K562 (cell line): ENCODE measurements around the gene FTO. TPM values are rescaled to one million over a fixed set of nuclear protein-coding genes. Genes with fewer than 3 reads are reported as not detected.

ENCODE experiments used
- ATF4 ChIP-seq: fragments of 450-650 bp; formaldehyde crosslinking; IDR thresholded peaks from 2 replicates; pipeline ENCODE4 v1.4.0; 2022; ENCODE audit warnings: mild to moderate bottlenecking, moderate library complexity
- BRF2 ChIP-seq: IDR thresholded peaks from 3 replicates; pipeline ENCODE4 v1.6.1; 2011; ENCODE audit warnings: borderline replicate concordance, mild to moderate bottlenecking; ENCODE audit not compliant: insufficient read length, insufficient read depth
- CEBPG ChIP-seq, 3 experiments: fragments of 200-800 bp in 1 of 3; sonication (Bioruptor generic) in 1 of 3; sonication (generic) in 1 of 3; formaldehyde crosslinking in 1 of 3; IDR thresholded peaks in 2 of 3; conservative IDR thresholded peaks in 1 of 3; 2 replicates each; pipeline versions ENCODE4 v1.6.1 to v1.8.0; 2016 to 2022; ENCODE audit warnings: missing compliant biosample characterization in 2 of 3, missing genetic modification characterization in 2 of 3, mild to moderate bottlenecking in 1 of 3, missing genetic modification reagents in 1 of 3
- CTCF ChIP-seq, 3 experiments: IDR thresholded peaks in 2 of 3; conservative IDR thresholded peaks in 1 of 3; 2 replicates each; pipeline ENCODE4 v1.5.1; 2011 to 2012; ENCODE audit warnings: low read length in 3 of 3, mild to moderate bottlenecking in 3 of 3, control low read depth in 2 of 3, improper control_type of control experiment in 1 of 3, inconsistent platforms in 1 of 3, low read depth in 1 of 3, mixed read lengths in 1 of 3, moderate library complexity in 1 of 3; ENCODE audit not compliant: insufficient read depth in 2 of 3
- EHMT2 ChIP-seq: fragments of 450-650 bp; IDR thresholded peaks from 2 replicates; pipeline ENCODE4 v1.6.1; 2018; ENCODE audit warnings: antibody characterized with exemption
- ERF ChIP-seq: fragments of 450-650 bp; formaldehyde crosslinking; IDR thresholded peaks from 2 replicates; pipeline ENCODE4 v1.4.0; 2020; ENCODE audit warnings: mild to moderate bottlenecking, mixed read lengths
- HLTF ChIP-seq: fragments of 450-650 bp; IDR thresholded peaks from 2 replicates; pipeline ENCODE4 v1.6.1; 2016
- LCOR ChIP-seq: sonication (generic); formaldehyde crosslinking; IDR thresholded peaks from 2 replicates; pipeline ENCODE4 v1.8.0; 2022; ENCODE audit warnings: mild to moderate bottlenecking, missing genetic modification reagents
- MTA1 ChIP-seq: fragments of 450-650 bp; IDR thresholded peaks from 2 replicates; pipeline ENCODE4 v1.6.1; 2017; ENCODE audit warnings: borderline replicate concordance
- PHF20 ChIP-seq: fragments of 450-650 bp; IDR thresholded peaks from 2 replicates; pipeline ENCODE4 v1.6.1; 2018; ENCODE audit not compliant: partially characterized antibody
- PHF21A ChIP-seq: fragments of 450-650 bp; IDR thresholded peaks from 2 replicates; pipeline ENCODE4 v1.6.1; 2017; ENCODE audit warnings: low read depth, borderline replicate concordance
- TEAD2 ChIP-seq: fragments of 450-650 bp; IDR thresholded peaks from 2 replicates; pipeline ENCODE4 v1.6.1; 2016; ENCODE audit warnings: missing genetic modification characterization, control low read depth, missing compliant biosample characterization
- TRIM25 ChIP-seq: fragments of 450-650 bp; IDR thresholded peaks from 2 replicates; pipeline ENCODE4 v1.7.0; 2016; ENCODE audit warnings: borderline replicate concordance
- XRCC5 ChIP-seq: fragments of 200-400 bp; formaldehyde crosslinking; IDR thresholded peaks from 2 replicates; pipeline ENCODE4 v1.6.1; 2017; ENCODE audit warnings: low read depth, mild to moderate bottlenecking, low read length
- ZNF212 ChIP-seq: fragments of 450-650 bp; formaldehyde crosslinking; IDR thresholded peaks from 2 replicates; pipeline ENCODE4 v1.4.0; 2020; ENCODE audit warnings: mild to moderate bottlenecking
- ZNF263 ChIP-seq: sonication (generic); formaldehyde crosslinking; IDR thresholded peaks from 2 replicates; pipeline ENCODE4 v1.8.0; 2022; ENCODE audit warnings: mild to moderate bottlenecking, missing genetic modification reagents, borderline replicate concordance
- ZNF3 ChIP-seq: fragments of 250-450 bp; sonication (Bioruptor Pico); IDR thresholded peaks from 2 replicates; pipeline ENCODE4 v1.5.0; 2021; ENCODE audit warnings: mild to moderate bottlenecking, moderate library complexity
- ZNF561 ChIP-seq: fragments of 450-650 bp; formaldehyde crosslinking; conservative IDR thresholded peaks from 2 replicates; pipeline ENCODE4 v1.4.0; 2020; ENCODE audit warnings: mild to moderate bottlenecking, moderate library complexity
- ZSCAN32 ChIP-seq: fragments of 450-650 bp; formaldehyde crosslinking; IDR thresholded peaks from 2 replicates; pipeline ENCODE4 v1.4.0; 2020; ENCODE audit warnings: mild to moderate bottlenecking, moderate library complexity
- polyA plus RNA-seq, 8 experiments: library from polyadenylated mRNA; depleted of rRNA in 4 of 8; stranded (reverse) in 5 of 8; unstranded in 3 of 8; fragments of >200 nt; fragmentation: Nextera tagmentation in 2 of 8; fragmentation: Illumina TruSeq in 1 of 8; extraction: Ambion mirVana in 2 of 8; extraction: Trizol in 1 of 8; gene quantifications; 2 replicates each; pipeline versions ENCODE4 v1.2.1 to v1.2.3, GENCODE V29; 2011 to 2014; ENCODE audit warnings: inconsistent platforms in 1 of 8, missing spikeins in 1 of 8
- total RNA-seq, 7 experiments: library from RNA; depleted of rRNA in 6 of 7; stranded (reverse); fragments of >200 nt in 6 of 7; fragmentation: Illumina TruSeq in 2 of 7; extraction: Trizol in 2 of 7; gene quantifications; 2 replicates each; pipeline versions ENCODE4 v1.2.1 to v1.2.3, GENCODE V29; 2011 to 2021; ENCODE audit warnings: low replicate concordance in 1 of 7
- TF ChIP-seq, protein P1 (sequence below), 2 experiments: fragments of 450-650 bp in 1 of 2; sonication (generic) in 1 of 2; formaldehyde crosslinking in 1 of 2; IDR thresholded peaks in 1 of 2; conservative IDR thresholded peaks in 1 of 2; 2 replicates each; pipeline versions ENCODE4 v1.6.1 to v1.8.1; 2016 to 2023; ENCODE audit warnings: mild to moderate bottlenecking in 2 of 2, moderate library complexity in 2 of 2, inconsistent platforms in 1 of 2, missing genetic modification reagents in 1 of 2

Gene FTO
- total and polyA plus RNA-seq, 9 of the 15 experiments (the other 6 are each of a cell fraction or from before 2014, with no cell fraction given) = 11.3 to 27.7 (median 25.5) TPM

- TF ChIP-seq, protein P1, sequence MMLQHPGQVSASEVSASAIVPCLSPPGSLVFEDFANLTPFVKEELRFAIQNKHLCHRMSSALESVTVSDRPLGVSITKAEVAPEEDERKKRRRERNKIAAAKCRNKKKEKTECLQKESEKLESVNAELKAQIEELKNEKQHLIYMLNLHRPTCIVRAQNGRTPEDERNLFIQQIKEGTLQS (IDR thresholded peaks at IDR 0.05) = peak; percentile 69
- TF ChIP-seq, protein P1 (CRISPR knock-in tag; conservative IDR thresholded peaks at IDR 0.05) = no peak
- TF ChIP-seq TEAD2 (no peak), CEBPG (CRISPR knock-in tag; IDR thresholded peaks at IDR 0.05) (no peak), CEBPG (tag; conservative IDR thresholded peaks at IDR 0.05 in 1 of 2, IDR thresholded peaks at IDR 0.05 in 1 of 2) (peak; percentile 63 to 80), ATF4 (CRISPR knock-in tag) (peak; percentile 78), ZSCAN32 (CRISPR knock-in tag) (peak; percentile 75), ZNF561 (CRISPR knock-in tag) (no peak), ZNF212 (no peak), ERF (CRISPR knock-in tag) (no peak), XRCC5 (no peak), MTA1 (no peak), EHMT2 (peak; percentile 53; the same call in 1 of the 2 replicates), TRIM25 (peak; percentile 51; the same call in 1 of the 2 replicates), CTCF (IDR thresholded peaks at IDR 0.05 in 2 of 3, conservative IDR thresholded peaks at IDR 0.05 in 1 of 3; ENCODE audit: insufficient read depth in 2 of 3, low read depth in 1 of 3, low read length in 3 of 3) (peak; percentile 47 to 90 (median 71)), PHF20 (no peak), LCOR (CRISPR knock-in tag) (no peak), BRF2 (no peak), ZNF3 (CRISPR knock-in tag) (no peak), PHF21A (0 out of 2 replicates have a peak, but pooled peaks have one; percentile 15), ZNF263 (CRISPR knock-in tag) (no peak), HLTF (no peak)
These were observed 242.0 kb downstream of the FTO start (continued) for GRCh38 chr16:53945996-53946395.
